ENCODE measurements around the gene TRIM29.

GRCh38 chr11:120137611-120138521 is at the start of gene TRIM29:
- TF ChIP-seq CTCF (conservative IDR thresholded peaks at IDR 0.05 in 1 of 2, IDR thresholded peaks at IDR 0.05 in 1 of 2; ENCODE audit: low read depth in 1 of 2, low read length in 2 of 2) (no peak), EZH2 (IDR thresholded peaks at IDR 0.05; ENCODE audit: low read length, missing control alignments) (no peak)
